SU-DHL-6 (cell line): Measurements from ENCODE around the gene CTNNA2.

Experiments used
- H2AFZ ChIP-seq: fragments of 200-600 bp; sonication (generic); 2 replicates; pipeline ENCODE4 v1.6.1; 2014; ENCODE audit warnings: low read depth, mild to moderate bottlenecking, moderate library complexity, mixed read lengths, antibody characterized with exemption, low read length; ENCODE audit not compliant: severe bottlenecking
- H3F3A ChIP-seq: fragments of 200-600 bp; shearing (Covaris generic); 2 replicates; pipeline ENCODE4 v1.6.0; 2016; ENCODE audit warnings: antibody characterized with exemption, mild to moderate bottlenecking; ENCODE audit not compliant: insufficient read depth
- H3K27ac ChIP-seq: fragments of 200-600 bp; sonication (generic); 2 replicates; pipeline ENCODE4 v1.5.1; 2016; ENCODE audit warnings: low read depth, mild to moderate bottlenecking, low read length, moderate library complexity, mixed read lengths
- H3K27me3 ChIP-seq: fragments of 200-600 bp; sonication (generic), shearing (Covaris generic); 2 replicates; pipeline ENCODE4 v1.6.0; 2014; ENCODE audit warnings: mild to moderate bottlenecking, low read length
- H3K36me3 ChIP-seq: fragments of 200-600 bp; sonication (generic); 2 replicates; pipeline ENCODE4 v1.6.1; 2014; ENCODE audit warnings: mild to moderate bottlenecking, low read length, mixed read lengths
- H3K4me2 ChIP-seq: fragments of 300-600, 200-600 bp; shearing (Covaris generic), sonication (generic); 2 replicates; pipeline ENCODE4 v1.6.0; 2014; ENCODE audit warnings: low read length, low read depth, mild to moderate bottlenecking; ENCODE audit not compliant: poor library complexity, severe bottlenecking
- H3K4me3 ChIP-seq: fragments of 200-600 bp; sonication (generic); 2 replicates; pipeline ENCODE4 v1.5.1; 2014; ENCODE audit warnings: antibody characterized with exemption, low read length, mild to moderate bottlenecking, mixed read lengths; ENCODE audit not compliant: insufficient read depth, poor library complexity, severe bottlenecking
- H3K79me2 ChIP-seq: fragments of 200-600 bp; sonication (generic); 2 replicates; pipeline ENCODE4 v1.6.1; 2014; ENCODE audit warnings: mild to moderate bottlenecking, low read length, moderate library complexity; ENCODE audit not compliant: insufficient read depth
- H3K9ac ChIP-seq: fragments of 200-600 bp; sonication (generic); 2 replicates; pipeline ENCODE4 v1.7.0; 2014; ENCODE audit warnings: mild to moderate bottlenecking, low read length
- H3K9me2 ChIP-seq: fragments of 200-600 bp; sonication (generic); replicated peaks from 2 replicates; pipeline ENCODE4 v1.6.1; 2014; ENCODE audit warnings: low read length; ENCODE audit not compliant: insufficient read depth
- H3K9me3 ChIP-seq: fragments of 200-600 bp; sonication (generic); 2 replicates; pipeline ENCODE4 v1.6.1; 2014; ENCODE audit warnings: low read length, mixed read lengths; ENCODE audit not compliant: insufficient read depth
- H4K20me1 ChIP-seq: fragments of 200-600 bp; sonication (generic); 2 replicates; pipeline ENCODE4 v1.6.1; 2014; ENCODE audit warnings: low read depth, mild to moderate bottlenecking, antibody characterized with exemption, low read length, moderate library complexity, mixed read lengths
- EZH2phosphoT487 ChIP-seq: fragments of 200-600 bp; sonication (generic), shearing (Covaris generic); conservative IDR thresholded peaks from 2 replicates; pipeline ENCODE4 v1.6.1; 2018; ENCODE audit warnings: mild to moderate bottlenecking, antibody characterized with exemption, low read length, moderate library complexity, mixed read lengths
- TF ChIP-seq, protein P1 (sequence below): fragments of 200-600 bp; sonication (generic); IDR thresholded peaks from one replicate; pipeline ENCODE4 v1.5.1; 2017; ENCODE audit warnings: antibody characterized with exemption, mild to moderate bottlenecking, low read length, moderate library complexity; ENCODE audit not compliant: insufficient read depth, poor library complexity, severe bottlenecking

Gene CTNNA2

GRCh38 chr2:80298954-80299353 is 786.1 kb downstream of the CTNNA2 start:
- no peaks in the 10 kb centered on the region for H3K79me2 ChIP-seq
- TF ChIP-seq, protein P1, sequence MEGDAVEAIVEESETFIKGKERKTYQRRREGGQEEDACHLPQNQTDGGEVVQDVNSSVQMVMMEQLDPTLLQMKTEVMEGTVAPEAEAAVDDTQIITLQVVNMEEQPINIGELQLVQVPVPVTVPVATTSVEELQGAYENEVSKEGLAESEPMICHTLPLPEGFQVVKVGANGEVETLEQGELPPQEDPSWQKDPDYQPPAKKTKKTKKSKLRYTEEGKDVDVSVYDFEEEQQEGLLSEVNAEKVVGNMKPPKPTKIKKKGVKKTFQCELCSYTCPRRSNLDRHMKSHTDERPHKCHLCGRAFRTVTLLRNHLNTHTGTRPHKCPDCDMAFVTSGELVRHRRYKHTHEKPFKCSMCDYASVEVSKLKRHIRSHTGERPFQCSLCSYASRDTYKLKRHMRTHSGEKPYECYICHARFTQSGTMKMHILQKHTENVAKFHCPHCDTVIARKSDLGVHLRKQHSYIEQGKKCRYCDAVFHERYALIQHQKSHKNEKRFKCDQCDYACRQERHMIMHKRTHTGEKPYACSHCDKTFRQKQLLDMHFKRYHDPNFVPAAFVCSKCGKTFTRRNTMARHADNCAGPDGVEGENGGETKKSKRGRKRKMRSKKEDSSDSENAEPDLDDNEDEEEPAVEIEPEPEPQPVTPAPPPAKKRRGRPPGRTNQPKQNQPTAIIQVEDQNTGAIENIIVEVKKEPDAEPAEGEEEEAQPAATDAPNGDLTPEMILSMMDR, result no peak
- no peak for TF ChIP-seq EZH2phosphoT487
- no peak overlapping the region for H3K4me3 ChIP-seq
- no peak overlapping the region for H3K4me2 ChIP-seq
- H3K27ac ChIP-seq, result no peak overlapping the region
- H2AFZ ChIP-seq, result no peak overlapping the region
- no peaks in the 10 kb centered on the region for H3F3A ChIP-seq
- H3K36me3 ChIP-seq, result no peaks in the 10 kb centered on the region
- no peak overlapping the region for H3K9ac ChIP-seq
- no peaks in the 10 kb centered on the region for H3K9me2 ChIP-seq
- no peaks in the 10 kb centered on the region for H3K27me3 ChIP-seq
- H4K20me1 ChIP-seq, result no peaks in the 10 kb centered on the region
- H3K9me3 ChIP-seq, result no peaks in the 10 kb centered on the region

DNA sequence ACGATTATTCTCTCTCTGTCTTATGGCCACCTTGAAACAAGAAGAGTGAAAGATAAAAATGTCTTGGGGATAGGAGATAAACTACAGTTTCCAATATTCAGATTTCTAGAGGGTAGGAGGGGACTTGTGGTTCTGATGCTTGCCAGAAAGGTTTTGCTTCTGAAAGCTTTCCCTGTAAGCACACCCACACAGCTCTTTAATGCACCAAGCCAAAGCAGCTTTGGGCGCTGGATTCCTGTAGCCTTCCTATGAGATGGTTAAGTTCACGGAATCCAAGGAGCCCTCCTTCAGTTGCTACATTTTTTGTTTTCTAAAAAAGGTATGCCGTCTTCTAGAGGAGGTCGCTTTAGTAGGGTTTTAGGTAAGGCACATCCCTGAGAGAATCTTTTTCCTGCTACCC is 786.8 kb downstream of the CTNNA2 start:
- no peak overlapping the region for H3K4me2 ChIP-seq
- H3K4me3 ChIP-seq, result no peak overlapping the region
- H3K79me2 ChIP-seq, result no peaks in the 10 kb centered on the region
- H4K20me1 ChIP-seq, result no peaks in the 10 kb centered on the region
- no peak for TF ChIP-seq EZH2phosphoT487
- TF ChIP-seq, protein P1, result no peak
- no peaks in the 10 kb centered on the region for H3F3A ChIP-seq
- H3K27me3 ChIP-seq, result no peaks in the 10 kb centered on the region
- H3K9me3 ChIP-seq, result no peaks in the 10 kb centered on the region
- no peak overlapping the region for H2AFZ ChIP-seq
- no peak overlapping the region for H3K27ac ChIP-seq
- no peaks in the 10 kb centered on the region for H3K36me3 ChIP-seq
- H3K9ac ChIP-seq, result no peak overlapping the region
- no peaks in the 10 kb centered on the region for H3K9me2 ChIP-seq

- no peak for TF ChIP-seq EZH2phosphoT487
- TF ChIP-seq, protein P1, result no peak
- Histone ChIP-seq H3K9ac (no peak overlapping the region), H3K9me3 (no peaks in the 10 kb centered on the region), H3K4me2 (no peak overlapping the region), H3K9me2 (no peaks in the 10 kb centered on the region), H2AFZ (no peak overlapping the region), H4K20me1 (no peaks in the 10 kb centered on the region), H3K79me2 (no peaks in the 10 kb centered on the region), H3F3A (no peaks in the 10 kb centered on the region), H3K27me3 (no peaks in the 10 kb centered on the region), H3K36me3 (no peaks in the 10 kb centered on the region), H3K4me3 (no peak overlapping the region), H3K27ac (no peak overlapping the region)
These were observed 787.5 kb downstream of the CTNNA2 start for GRCh38 chr2:80300346-80300745.
